Measurements from ENCODE around the gene SEC16A.
"Not testable (repeated sequence)": the region's sequence is repeated elsewhere in the genome, so short reads cannot be mapped to it uniquely, and the experiment has no call there.

SEC16A gene

DNA sequence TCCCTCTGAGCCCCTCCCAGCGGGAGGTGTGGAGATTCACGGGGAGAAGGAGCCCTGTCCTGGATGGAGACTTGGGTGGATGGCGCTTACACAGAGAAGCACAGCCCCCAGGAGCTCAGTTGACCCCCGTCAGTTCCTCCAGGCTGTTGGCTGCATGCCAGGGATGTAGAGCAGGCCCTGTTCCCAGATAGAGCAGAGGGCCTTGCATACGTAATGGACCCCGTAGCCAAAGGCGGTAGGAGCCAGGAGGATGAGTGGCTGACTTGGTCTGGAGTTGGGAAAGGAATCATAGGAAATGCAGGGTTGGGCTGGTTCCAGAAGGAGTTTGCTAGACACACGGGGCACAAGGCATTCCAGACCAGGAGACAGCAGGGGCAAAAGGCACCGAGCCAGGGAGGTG is 69.9 kb downstream of the SEC16A start:
- no peak for DNase-seq

DNA sequence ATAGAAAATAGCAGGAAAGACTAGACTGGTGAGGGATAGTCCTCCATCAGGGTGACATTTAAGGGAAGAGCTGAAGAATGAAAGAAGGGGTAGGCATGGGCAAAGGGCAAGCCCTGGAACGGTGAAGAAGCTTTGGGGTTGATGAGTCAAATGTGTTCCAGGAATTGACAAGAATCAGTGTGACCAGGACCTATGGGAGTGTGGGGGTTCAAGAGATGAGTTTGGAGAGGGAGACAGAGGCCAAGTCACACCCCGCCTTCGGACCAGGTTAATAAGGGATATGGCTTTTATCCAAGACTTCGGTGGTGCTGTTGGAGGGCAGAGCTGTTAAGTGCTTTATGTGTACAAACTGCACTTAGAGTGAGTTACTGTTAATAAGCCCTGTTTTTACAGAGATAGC is 71.5 kb downstream of the SEC16A start:
- DNase-seq = no peak

DNA sequence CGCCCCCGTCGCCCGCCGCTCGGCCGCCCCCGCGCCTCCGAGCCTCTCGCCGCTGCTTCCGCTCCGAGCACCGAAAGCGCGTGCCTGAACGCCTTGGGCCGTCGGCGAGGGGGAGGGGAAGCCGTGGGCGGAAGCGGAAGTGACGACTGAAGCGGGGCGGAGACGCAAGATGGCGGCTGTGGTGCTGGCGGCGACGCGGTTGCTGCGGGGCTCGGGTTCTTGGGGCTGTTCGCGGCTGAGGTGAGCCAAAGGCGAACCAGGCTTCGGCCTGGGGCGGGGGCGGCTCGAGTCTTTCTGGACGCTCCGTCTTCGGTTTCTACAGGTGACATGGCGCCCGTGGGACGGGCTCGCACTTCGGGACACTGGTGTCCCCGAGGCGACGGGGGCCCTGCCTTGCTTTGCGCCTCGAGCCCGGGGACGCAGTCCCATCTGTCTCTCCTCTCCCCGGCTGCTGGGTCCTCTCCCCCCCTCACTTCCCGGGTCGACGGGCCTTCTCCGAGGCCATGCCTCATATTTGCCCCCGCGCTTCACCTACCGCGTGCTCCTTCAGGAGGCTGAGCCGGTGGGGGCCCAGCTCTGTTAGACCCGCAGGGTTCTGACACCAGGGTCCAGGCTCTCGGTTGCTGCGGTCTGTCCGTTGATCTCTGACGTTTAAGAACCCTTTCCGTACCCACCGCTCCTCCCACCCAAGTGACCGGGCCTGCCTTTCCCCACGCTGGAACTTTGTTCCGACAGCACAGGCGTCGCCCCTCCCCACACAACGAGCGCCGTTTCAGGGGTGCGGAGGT is 72.1 kb downstream of the SEC16A start, which contains the start of the genes ENTR1 and PMPCA:
ENTR1 (minus strand) TSS at position 115 of the 788 bp plus-strand sequence. CDS start 217 bp downstream, outside the sequence.
PMPCA (plus strand) TSS at position 159 of the 788 bp plus-strand sequence; CDS start at position 170, 11 bp downstream.
- peak; percentile 99 for DNase-seq

DNA sequence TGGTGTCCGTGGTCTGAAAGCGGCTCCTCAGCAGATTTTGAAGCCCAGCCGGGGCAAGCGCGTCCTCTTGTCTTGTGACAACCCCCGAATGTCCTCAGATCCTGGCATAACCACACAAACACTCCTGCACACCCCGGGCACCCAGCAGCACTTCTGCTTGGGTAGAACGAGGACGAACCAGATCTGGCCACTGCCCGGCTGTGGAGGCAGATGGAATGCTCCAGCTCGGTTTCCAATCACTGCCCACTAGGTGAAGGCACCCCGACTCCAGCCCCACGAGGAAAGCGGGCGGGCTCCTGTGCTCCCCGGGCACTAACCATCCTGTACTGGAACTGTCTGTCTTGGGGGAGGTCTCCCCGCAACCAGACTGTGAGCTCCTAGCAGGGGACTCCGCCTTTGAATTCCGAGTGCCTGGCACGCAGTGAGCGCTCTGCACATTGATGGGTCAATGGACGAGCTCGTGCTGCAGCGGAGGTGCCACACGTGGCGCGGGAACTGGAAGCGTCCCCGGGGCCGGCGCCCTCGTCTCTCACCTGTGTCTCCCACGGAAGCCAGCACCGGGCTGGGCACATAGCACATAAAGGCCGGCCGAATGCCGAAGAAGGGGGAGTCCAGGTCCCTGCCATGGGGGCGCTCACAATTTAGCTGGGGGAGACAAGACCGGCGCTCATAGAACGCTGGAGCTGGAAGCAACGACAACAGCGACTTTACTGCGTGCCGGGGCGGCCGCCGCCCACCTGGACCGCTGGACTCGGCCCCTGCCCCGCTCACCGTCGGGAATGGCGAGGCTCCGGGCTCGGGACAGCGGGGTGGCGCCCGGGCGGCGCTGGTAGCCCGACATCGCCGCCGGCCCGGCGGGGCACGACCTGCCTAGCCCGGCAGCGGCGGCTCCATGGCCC is 73.0 kb downstream of the SEC16A start:
- DNase-seq = peak; percentile 18

DNA sequence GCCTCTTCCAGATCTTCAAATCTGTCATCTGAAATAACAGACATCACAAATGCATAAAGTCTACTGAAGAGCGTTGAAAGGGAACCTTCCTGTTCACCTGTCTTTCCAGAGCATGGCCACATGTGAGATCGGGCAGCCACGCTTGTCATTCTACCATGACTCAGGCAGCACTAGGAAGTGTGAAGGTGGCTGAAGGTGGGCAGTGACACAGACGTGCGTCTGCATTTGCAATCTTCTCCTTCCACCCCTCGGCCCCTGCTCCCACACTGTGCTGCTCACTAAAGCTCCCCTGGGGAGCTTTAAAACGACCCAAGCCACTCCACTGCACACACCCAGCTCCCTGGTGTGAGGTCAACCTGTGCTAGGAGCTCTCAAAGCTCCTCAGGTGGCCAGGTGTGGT is 74.9 kb downstream of the SEC16A start:
- no peak for DNase-seq

DNA sequence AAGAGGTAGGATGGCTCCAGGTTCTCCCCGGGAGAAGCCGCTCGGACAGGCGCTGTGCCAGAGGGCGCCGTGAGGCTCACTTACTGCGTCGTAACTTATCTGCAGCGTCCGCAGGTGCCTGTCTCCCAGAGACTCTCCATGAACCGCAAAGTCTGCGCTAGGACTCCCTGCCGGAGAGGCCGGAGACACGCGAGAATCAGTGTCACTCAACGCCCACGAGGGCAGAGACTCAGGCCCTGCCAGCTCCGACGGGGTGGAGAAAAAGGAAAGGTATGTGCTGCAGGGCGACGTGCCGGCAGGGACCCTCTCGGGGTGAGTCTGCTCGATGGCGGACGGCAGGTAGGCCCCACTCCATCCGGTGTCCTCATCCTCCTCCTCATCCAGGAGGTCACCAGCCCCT is 75.8 kb downstream of the SEC16A start:
- not testable (repeated sequence) for DNase-seq

DNA sequence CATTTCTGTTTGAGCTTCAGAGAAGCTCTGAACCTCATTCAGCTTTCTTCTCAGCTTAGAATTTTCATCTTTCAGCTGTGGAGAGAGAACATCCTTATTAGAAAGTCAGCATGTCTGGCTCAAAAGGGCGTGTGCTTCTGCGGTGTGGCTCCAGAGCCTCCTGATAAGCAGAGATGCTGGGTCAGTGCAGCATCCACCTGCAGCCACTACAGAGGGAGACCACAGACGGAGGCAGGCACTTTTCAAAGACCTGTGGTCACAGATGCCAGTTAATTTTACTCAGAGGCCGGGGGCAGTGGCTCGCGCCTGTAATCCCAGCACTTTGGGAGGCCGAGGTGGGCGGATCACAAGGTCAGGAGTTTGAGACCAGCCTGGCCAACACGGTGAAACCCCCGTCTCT is 76.9 kb downstream of the SEC16A start:
- DNase-seq = not testable (repeated sequence)

DNA sequence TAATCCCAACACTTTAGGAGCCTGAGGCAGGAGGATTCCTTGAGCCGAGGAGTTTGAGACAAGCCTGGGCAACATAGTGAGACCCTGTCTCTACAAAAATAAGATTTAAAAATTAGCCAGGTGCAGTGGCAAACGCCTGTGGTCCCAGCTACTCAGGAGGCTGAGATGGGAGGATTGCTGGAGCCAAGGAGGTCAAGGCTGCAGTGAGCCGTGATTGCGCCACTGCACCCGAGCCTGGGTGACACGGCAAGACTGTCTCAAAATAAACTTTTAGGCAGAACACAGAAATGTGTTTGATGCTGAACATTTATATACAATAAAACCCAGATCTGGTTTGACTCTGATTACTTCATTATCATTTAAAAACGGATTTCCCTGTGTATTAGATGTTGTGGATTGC is 77.4 kb downstream of the SEC16A start:
- no peak for DNase-seq

DNA sequence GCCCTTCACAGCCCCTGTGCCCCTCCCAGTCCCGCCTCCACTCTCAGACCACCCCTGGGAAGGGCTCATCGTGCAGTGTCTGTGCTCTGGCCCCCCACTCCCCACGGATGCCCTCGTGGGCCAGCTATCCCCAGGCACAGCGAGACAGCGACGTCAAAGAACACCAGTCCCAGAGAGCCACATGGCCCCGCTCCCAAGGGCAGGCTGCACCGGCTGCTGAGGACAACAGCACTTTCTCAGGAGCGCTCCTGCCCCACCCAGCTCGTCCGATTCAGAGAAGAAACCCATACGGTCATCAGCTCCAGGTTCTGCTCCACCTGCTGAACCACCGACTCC is 78.1 kb downstream of the SEC16A start:
- DNase-seq = no peak

DNA sequence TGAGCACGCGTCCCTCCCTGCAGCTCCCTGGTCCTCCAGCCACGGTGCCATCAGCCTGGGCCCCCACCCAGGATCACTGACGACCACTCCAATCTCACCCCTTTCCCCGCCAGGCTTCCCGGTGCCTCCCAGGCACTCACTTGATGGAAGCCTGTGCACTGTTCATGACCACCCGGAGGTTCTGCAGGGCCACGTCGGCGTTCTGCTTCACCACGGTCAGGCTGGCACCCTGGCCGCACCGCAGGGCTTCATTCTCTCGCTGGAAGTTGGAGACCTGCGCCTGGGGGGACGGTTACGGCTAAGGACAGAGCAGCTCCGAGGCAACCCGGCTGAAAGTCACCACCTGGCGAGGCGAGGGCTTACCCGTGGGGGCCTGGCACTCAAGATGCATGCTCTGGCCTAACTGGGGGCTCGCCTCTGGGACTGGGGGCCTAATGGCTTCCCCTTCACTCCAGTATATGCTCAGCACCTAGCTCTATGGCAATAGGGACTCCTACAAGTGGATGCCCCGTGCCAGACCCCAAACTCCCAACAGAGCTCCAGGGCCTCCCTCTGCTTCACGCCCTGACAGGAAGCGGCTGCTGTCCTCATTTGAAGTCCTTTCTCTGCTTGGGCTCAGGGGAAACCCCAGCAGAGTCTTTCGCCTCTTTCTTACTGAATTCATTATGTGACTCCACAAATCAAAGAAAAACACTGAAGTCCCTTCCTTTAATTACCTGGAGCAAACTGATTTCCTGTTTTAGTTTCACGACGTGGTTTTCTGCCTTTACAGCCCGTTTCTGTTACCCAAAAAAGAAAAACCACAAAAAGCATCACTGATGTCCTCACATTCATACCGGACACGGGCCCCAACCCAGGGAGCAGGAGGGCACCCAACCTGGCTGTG is 78.7 kb downstream of the SEC16A start:
- no peak for DNase-seq

DNA sequence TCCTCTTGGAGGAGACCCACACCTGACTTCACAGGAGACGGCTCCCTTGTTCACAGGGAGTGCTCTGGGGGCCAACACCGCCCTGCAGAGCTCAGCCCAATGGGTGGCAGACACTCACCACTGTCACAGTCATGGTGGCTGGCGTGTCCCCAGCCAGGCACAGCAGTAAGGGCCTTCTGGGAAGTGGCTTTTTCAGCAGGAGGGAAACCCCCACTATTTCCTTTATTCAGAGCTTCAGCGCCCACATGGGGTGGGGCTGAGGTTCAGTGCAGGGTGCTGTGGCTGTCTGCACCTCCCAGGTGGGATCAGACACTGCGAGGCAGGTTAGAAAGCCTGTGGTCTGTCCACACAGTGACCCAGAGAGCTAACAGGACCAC is 79.3 kb downstream of the SEC16A start:
- DNase-seq = peak; percentile 66

DNA sequence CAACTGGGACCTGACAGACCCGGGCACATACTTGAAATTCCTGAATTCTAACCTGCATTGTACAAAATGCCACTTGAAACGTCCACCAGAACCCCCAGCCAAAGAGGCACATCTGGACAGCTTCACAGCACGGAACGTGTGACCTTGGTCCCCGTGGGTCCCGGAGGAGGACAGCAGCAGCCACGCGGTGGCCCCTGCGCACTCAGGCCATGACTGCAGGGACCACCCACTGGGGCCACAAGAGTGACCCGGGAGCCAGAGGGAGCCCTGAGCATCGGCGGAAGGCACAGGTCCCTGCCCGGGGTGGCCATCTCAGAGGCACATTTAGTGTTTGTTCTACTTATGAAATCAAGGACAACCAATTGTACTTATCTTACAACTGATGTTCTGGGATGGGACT is 80.8 kb downstream of the SEC16A start:
- DNase-seq = no peak

DNA sequence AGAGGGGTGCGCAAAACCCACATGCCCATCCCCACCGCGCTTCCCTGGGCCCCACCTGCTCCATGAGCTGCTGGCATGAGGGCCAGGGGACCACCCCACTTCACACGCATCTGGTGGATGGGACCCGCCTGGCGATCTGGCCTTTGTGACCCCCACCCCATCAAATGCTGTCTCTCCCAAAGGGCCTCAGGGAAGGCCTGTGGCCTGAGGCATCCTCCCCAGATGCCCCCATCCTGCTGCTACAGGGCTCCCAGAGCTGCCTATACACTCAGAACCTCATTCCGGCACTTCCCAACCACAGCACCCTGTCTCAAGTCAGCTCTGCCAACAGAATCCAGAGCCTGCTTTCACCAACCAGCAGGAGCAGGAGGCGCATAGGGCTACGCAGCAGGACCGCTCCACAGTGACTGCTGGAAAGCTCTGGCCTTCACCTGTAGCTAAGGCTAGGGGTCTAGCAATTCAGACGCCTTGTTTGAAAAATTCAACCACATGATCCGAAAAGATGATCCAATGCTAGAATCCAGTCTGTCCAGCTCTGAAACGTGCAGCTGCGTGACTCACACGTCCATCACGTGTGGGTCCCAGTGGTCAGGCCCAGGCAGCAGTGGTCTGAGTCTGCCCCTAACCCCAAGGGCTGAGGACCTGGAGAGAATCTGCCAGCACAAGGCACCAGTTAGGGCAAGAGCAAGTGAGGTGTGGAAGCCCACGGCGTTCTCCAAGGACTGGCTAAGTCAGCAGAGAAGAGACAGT is 81.5 kb downstream of the SEC16A start:
- DNase-seq = no peak

DNA sequence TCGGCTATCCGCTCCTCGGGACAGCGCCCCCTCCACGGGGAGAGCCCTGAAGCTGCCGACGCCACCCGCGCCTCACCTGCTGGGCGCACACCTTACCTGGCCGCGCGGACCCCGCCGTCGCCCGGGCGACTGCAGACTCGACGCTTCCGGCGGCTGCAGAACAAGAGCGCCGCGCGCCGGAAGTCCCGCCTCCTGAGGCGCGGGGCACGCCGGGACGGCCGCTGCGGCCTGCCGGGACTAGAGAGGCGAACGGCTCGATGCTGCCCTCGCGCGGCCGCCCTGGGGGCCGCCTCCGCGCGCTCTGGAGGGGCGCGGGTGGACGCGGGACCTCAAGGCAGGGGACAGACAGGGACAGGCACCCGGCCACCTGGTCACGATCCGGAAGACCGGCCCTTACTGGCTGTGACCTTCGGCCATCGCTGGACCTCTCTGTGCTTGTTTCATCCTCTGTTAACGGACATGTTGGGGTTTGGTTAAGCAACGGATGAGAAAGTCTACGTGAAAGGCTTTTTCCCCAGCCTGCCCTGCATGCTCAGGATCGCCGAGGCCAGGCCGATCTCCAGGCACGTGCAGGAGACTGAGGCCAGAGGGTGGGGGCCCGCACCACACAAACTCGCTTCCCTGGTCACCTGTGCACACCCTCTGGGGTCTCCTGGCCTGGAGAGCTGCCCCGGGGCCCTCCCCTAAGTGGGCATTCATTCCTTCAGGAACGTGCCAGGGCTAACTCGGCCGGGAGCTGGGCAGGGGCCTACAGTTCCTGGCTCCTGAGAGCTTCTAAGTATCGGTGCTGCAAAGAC is 82.6 kb downstream of the SEC16A start, which contains the start of gene SNAPC4:
SNAPC4 (minus strand) TSS at position 133 of the 797 bp plus-strand sequence. CDS start 1,742 bp downstream, outside the sequence.
- peak; percentile 78 for DNase-seq

DNA sequence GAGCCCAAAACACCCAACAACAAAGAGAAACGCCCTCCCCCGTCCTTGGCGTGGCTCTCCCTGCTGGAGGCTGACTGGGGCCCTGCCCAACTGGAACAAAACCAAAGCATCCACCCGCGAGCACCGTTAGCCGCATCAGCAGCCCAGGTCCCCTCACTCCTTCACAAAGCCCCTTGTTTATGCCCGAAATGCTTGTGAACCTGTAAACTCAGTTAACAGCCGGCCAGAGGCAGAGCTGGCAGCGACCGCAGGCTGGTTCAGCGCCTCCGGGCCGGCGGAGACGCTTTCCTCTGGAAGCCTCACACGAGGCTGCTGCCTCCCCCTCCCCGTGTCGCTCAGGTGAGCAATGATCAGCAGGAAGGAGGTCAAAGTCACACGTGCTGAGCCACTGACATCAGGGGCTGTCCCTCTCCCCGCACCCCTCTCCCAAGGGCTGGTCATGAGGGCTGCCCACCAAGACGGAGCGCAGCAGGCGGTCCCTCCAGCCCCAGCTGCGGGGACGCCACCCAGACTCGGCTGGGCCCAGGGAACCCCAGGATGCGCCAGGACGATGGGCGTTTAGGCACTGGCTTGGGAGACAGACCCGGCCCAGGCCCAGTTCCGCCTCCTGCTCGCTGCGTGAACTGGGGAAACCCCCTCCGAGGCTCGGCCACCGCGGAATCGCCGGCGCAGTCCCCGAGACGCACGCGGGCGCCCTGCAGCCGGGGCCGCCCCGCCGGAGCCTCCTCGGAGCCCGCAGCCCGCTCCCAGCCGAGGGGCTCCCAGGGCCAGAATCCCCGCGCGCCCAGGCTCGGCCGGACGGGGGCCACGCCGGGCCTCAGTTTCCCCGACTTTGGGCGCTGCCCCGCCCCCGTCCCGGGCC is 83.4 kb downstream of the SEC16A start:
- peak; percentile 26 for DNase-seq

DNA sequence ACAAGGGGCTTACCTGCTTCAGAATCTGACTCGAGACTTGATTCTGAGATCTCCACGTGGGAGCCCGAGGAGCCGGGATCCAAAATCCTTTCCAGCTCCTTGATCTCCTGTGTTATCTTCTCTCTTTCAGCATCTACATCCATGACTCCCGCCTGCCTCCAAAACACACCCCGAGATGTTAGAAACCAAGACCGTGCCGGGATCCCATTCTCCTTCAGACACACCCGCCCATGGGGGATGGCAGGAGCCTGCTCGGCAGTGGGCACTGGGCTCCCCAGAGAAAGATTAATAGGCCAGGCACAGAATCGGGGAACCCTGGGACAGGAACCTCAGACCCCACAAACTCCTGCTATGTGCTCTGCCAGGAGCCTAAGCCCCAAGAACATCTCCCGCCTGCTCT is 84.6 kb downstream of the SEC16A start:
- DNase-seq = no peak

DNA sequence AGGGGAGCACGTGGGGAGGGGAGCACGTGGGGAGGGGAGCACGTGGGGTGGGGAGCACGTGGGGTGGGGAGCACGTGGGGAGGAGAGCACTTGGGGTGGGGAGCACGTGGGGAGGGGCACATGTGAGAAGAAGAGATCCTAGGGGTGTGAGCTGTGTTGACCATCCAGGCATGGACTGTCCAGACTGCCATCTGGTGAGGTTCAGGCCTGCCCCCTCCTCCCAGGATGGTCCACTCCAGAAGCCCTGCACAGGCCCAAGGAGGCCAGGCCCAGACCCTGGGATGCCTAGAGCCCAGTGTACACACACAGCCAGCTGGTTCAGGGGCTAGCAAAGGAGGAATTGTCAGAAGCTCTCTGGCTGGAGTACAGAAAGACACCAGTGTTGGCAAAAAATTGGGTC is 85.2 kb downstream of the SEC16A start:
- DNase-seq = no peak

DNA sequence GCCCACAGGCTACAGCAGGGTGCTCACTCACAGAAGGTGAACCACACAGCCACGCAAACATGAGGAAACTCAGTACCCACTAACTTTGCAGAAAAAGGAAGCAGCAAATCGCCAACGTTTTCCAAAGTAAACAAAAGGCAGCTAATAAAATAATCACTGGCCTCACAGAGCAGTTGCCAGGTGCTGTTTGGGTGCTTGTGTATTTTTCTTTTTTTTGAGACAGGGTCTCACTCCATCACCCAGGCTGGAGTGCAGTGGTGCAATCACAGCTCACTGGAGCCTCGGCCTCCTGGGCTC is 86.7 kb downstream of the SEC16A start:
- no peak for DNase-seq

DNA sequence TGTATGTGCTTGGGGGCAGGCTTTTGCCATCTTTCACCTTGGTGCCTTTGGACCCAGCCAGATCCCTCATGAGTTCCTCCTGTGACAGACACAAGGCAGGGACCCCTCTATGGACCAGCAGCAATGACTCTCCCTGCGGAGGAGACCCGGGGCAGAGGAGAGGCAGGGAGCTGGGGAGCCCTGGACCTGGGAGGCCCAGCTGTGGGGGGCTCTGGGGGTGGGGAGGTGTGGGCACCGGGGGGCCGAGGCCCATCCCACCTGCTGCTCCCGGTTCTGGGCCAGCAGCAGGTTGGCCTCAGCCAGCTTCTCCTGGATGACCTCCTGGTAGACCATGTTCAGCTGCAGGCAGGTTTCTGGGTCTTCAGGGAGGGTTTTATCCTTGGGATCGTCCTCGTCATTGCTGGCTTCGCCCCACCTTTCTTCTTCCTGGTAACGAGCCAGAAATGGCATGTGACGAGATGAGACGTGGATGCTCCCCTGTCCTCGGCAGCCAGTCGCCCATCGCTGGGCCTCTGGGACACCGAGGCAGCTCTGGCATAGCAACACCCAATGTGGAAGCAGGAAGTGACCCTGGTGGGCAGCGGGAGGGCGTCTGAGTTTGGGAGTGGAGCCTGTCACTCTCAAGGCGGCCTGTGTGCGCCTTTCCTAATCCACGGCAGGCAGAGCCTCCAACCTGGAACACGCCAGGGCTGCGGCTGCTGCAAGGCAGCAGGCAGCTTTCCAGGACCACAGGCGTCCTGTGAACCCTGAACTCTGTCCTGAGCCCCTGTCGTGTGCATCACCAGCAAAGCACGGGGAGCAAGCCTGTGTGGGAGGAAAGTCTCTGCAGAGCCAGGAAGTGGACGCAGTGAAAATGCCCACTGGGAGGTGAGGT is 87.3 kb downstream of the SEC16A start:
- no peak for DNase-seq

DNA sequence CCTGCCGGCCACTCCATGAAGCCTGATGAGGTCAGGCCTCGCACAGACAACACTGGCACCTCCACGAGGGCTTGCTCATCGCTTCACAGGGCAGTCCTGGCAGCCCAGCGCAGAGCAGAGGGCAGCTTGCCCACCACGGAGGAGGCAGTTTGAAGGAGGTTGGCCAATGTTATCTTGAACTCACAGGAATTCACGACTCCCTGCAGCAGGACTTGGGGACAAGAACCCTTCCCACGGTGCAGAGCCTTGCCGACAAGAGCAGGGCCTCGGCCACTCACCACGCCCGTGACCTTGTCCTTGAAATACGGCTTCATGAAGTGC is 87.9 kb downstream of the SEC16A start:
- no peak for DNase-seq
